ENCODE measurements around the gene CCDC91. TPM values are rescaled to one million over a fixed set of nuclear protein-coding genes. Genes with fewer than 3 reads are reported as not detected.

CCDC91 gene
- total RNA-seq, 4 donors from 2014 or later: 55.6 to 74.0 (median 62.6) TPM

DNA sequence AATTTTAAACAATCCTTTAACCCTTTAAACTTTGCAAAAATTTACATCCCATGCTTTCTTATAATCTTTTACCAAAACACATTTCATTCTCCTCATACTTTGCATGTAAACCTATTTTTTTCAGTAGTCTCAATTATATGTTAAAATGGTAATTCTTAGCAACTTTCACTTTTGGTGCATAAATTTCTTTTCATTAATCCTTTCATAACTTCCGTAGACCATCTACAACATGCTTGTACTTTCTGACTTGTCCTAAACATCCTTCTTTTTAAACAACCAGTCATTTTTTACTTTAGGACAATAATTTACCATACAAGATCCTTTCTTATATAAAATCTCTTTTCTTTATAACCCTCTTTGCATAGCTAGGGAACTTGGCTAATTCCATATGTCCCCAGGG lies 19.5 kb downstream of the CCDC91 start:
- intact Hi-C loops (cut with DNase I): no loop called here
- H3K36me3 ChIP-seq: no peaks in the 10 kb centered on the region
- H3K27me3 ChIP-seq: no peaks in the 10 kb centered on the region
- TF ChIP-seq, protein P1, sequence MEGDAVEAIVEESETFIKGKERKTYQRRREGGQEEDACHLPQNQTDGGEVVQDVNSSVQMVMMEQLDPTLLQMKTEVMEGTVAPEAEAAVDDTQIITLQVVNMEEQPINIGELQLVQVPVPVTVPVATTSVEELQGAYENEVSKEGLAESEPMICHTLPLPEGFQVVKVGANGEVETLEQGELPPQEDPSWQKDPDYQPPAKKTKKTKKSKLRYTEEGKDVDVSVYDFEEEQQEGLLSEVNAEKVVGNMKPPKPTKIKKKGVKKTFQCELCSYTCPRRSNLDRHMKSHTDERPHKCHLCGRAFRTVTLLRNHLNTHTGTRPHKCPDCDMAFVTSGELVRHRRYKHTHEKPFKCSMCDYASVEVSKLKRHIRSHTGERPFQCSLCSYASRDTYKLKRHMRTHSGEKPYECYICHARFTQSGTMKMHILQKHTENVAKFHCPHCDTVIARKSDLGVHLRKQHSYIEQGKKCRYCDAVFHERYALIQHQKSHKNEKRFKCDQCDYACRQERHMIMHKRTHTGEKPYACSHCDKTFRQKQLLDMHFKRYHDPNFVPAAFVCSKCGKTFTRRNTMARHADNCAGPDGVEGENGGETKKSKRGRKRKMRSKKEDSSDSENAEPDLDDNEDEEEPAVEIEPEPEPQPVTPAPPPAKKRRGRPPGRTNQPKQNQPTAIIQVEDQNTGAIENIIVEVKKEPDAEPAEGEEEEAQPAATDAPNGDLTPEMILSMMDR (IDR thresholded peaks at IDR 0.05): no peak
- TF ChIP-seq POLR2A (IDR thresholded peaks at IDR 0.05): no peak
- no peak overlapping the region for H3K4me3 ChIP-seq (replicated peaks in 1 of 3)
- H3K9me3 ChIP-seq: no peaks in the 10 kb centered on the region
- H3K27ac ChIP-seq: no peak overlapping the region
- peaks cover 0 to 5% of the 10 kb centered on the region in 2 donors for H3K4me1 ChIP-seq
- WGBS, 2 donors: 50 to 100% methylated on average over 1 of the region's 1 CpG
- no peak for DNase-seq

DNA sequence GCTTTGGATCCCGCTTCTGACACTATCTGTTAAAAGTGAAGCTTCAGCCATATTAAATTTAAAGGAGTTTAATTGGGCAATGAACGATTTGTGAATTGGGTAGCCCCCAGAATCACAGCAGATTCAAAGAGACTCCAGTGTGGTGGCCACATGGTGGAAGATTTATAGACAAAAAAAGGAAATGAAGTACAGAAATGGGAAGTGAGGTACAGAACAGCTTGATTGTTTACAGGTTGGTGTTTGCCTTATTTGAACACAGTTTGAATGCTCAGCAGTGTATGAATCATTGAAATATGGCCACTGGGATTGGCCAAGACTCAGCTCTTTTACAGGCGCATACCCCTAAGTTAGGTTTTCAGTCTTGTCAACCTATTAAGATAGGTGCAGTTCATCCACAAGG lies 21.9 kb downstream of the CCDC91 start:
- intact Hi-C loops (cut with DNase I): no loop called here
- no peaks in the 10 kb centered on the region for H3K36me3 ChIP-seq
- no peak overlapping the region for H3K4me3 ChIP-seq (replicated peaks in 1 of 3)
- H3K9me3 ChIP-seq: no peaks in the 10 kb centered on the region
- WGBS, 2 donors: 96 to 97% methylated on average over 3 of the region's 3 CpGs
- TF ChIP-seq, protein P1 (IDR thresholded peaks at IDR 0.05): no peak
- no peak for TF ChIP-seq POLR2A (IDR thresholded peaks at IDR 0.05)
- DNase-seq: no peak
- H3K4me1 ChIP-seq: no peaks in the 10 kb centered on the region
- no peaks in the 10 kb centered on the region for H3K27me3 ChIP-seq
- H3K27ac ChIP-seq: no peak overlapping the region

GRCh38 chr12:28215021-28215420 lies 24.8 kb downstream of the CCDC91 start:
- no peaks in the 10 kb centered on the region for H3K36me3 ChIP-seq
- no peak overlapping the region for H3K4me3 ChIP-seq (replicated peaks in 1 of 3)
- DNase-seq: no peak
- no peaks in the 10 kb centered on the region for H3K27me3 ChIP-seq
- no peaks in the 10 kb centered on the region for H3K9me3 ChIP-seq
- H3K27ac ChIP-seq: no peak overlapping the region
- intact Hi-C loops (cut with DNase I): no loop called here
- H3K4me1 ChIP-seq: no peaks in the 10 kb centered on the region
- TF ChIP-seq, protein P1 (IDR thresholded peaks at IDR 0.05): no peak
- TF ChIP-seq POLR2A (IDR thresholded peaks at IDR 0.05): no peak

DNA sequence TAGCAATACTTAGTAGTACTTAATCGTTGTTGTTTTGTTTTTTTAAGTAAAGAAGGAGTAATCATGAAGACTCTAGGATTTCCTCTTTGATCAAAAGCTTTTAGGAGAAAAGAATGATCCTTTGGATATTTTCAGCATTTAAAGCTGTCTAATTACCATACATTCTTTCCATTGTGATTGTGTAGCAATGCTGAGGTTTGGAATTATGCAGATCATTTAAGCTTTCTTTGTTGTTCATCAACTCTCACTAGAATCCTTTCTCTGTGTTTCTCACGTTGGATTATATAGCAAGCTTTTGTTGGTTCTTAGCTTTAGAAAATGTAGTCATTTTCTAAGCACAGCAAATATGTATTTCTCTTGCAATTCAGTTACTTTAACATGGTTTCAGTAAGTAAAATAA lies 25.8 kb downstream of the CCDC91 start:
- no peaks in the 10 kb centered on the region for H3K27me3 ChIP-seq
- 84 to 86% methylated on average over 2 of the region's 2 CpGs for WGBS, 2 donors
- no peaks in the 10 kb centered on the region for H3K4me1 ChIP-seq
- DNase-seq: no peak
- H3K4me3 ChIP-seq (replicated peaks in 1 of 3): no peak overlapping the region
- no peaks in the 10 kb centered on the region for H3K36me3 ChIP-seq
- TF ChIP-seq POLR2A (IDR thresholded peaks at IDR 0.05): no peak
- TF ChIP-seq, protein P1 (IDR thresholded peaks at IDR 0.05): no peak
- H3K9me3 ChIP-seq: no peaks in the 10 kb centered on the region
- intact Hi-C loops (cut with DNase I): no loop called here
- H3K27ac ChIP-seq: no peak overlapping the region

- DNase-seq: no peak
- H3K4me1 ChIP-seq: no peaks in the 10 kb centered on the region
- WGBS, 2 donors: 85 to 89% methylated on average over 2 of the region's 2 CpGs
- intact Hi-C loops (cut with DNase I): no loop called here
- TF ChIP-seq, protein P1 (IDR thresholded peaks at IDR 0.05): no peak
- TF ChIP-seq POLR2A (IDR thresholded peaks at IDR 0.05): no peak
- no peaks in the 10 kb centered on the region for H3K27me3 ChIP-seq
- no peaks in the 10 kb centered on the region for H3K9me3 ChIP-seq
- no peak overlapping the region for H3K4me3 ChIP-seq (replicated peaks in 1 of 3)
- no peak overlapping the region for H3K27ac ChIP-seq
- H3K36me3 ChIP-seq: no peaks in the 10 kb centered on the region
These were observed 27.5 kb downstream of the CCDC91 start for GRCh38 chr12:28217805-28218204.
